Hepatocyte (in vitro differentiated cells): Measurements from ENCODE around the gene IL4R.

Experiments
- EZH2 ChIP-seq: fragments of 200-600 bp; sonication (generic); IDR thresholded peaks from 2 replicates; pipeline ENCODE4 v1.6.1; 2016; ENCODE audit warnings: antibody characterized with exemption, mild to moderate bottlenecking, borderline replicate concordance
- EZH2phosphoT487 ChIP-seq: fragments of 200-600 bp; sonication (generic); IDR thresholded peaks from one replicate; pipeline ENCODE4 v1.6.1; 2018; ENCODE audit warnings: antibody characterized with exemption, mild to moderate bottlenecking, low read depth, moderate library complexity; ENCODE audit not compliant: unreplicated experiment, severe bottlenecking
- TF ChIP-seq, protein P1 (sequence below): fragments of 200-600 bp; sonication (generic); IDR thresholded peaks from 2 replicates; pipeline ENCODE4 v1.5.1; 2016; ENCODE audit warnings: antibody characterized with exemption, mild to moderate bottlenecking; ENCODE audit not compliant: poor library complexity

DNA sequence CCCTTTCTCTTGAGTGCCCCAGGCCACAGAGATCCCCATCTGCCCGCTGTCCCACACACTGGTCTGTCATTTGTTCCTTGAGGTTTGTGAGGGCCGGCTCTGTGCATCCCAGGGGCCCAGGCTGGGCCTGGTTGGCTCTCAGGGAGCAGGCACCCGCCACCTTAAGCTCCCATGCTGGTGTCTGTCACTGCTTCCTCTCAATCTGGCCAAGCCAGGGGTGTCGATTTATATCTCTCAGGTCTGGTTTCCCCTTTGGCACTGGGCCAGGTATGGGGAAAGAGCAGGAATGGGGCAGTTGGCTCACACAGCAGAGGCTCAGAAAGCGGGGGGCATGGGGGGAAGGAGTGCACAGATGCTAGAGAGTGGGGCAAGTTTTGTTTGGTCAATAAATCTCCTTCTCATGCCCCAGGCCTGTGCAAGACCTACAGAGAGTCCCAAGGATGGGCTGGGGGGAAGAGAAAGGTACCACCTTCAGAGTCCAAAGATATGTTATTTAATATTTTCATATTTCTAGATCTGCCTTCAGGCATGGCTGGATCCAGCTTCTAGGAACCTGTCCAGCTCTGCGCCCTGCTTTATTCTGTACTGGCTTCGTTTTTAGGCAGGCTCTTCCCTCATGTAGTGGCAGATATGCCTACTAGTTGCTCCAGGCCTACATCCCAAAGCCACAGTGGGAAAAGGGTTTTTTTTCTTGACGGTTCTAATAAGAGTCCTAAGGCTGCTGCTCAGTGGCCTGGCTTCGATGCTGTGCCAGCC lies 34.3 kb downstream of the IL4R start:
- TF ChIP-seq EZH2 (no peak), EZH2phosphoT487 (no peak)
- TF ChIP-seq, protein P1, sequence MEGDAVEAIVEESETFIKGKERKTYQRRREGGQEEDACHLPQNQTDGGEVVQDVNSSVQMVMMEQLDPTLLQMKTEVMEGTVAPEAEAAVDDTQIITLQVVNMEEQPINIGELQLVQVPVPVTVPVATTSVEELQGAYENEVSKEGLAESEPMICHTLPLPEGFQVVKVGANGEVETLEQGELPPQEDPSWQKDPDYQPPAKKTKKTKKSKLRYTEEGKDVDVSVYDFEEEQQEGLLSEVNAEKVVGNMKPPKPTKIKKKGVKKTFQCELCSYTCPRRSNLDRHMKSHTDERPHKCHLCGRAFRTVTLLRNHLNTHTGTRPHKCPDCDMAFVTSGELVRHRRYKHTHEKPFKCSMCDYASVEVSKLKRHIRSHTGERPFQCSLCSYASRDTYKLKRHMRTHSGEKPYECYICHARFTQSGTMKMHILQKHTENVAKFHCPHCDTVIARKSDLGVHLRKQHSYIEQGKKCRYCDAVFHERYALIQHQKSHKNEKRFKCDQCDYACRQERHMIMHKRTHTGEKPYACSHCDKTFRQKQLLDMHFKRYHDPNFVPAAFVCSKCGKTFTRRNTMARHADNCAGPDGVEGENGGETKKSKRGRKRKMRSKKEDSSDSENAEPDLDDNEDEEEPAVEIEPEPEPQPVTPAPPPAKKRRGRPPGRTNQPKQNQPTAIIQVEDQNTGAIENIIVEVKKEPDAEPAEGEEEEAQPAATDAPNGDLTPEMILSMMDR = no peak
